RPMI8226 (cell line): ENCODE data around the gene KRTAP6-3.

Experiments used
- DNase-seq: peaks from one replicate; pipeline ENCODE4 v3.0.0-alpha.2; 2015

Gene KRTAP6-3, protein sequence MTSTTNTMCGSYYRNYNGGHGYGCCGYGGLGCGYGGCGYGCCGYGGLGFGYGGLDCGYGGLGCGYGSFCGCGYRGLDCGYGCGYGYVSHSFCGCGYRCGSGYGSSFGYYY

GRCh38 chr21:30592140-30592539 lies at the start of gene KRTAP6-3:
KRTAP6-3 (plus strand) TSS chr21:30592440; CDS start chr21:30592446, 6 bp downstream.
- DNase-seq = no peak

GRCh38 chr21:30552782-30553181 lies 39.5 kb upstream of the KRTAP6-3 start:
- DNase-seq = no peak

- no peak for DNase-seq
Observed at GRCh38 chr21:30555095-30555494, 37.1 kb upstream of the KRTAP6-3 start.

DNA sequence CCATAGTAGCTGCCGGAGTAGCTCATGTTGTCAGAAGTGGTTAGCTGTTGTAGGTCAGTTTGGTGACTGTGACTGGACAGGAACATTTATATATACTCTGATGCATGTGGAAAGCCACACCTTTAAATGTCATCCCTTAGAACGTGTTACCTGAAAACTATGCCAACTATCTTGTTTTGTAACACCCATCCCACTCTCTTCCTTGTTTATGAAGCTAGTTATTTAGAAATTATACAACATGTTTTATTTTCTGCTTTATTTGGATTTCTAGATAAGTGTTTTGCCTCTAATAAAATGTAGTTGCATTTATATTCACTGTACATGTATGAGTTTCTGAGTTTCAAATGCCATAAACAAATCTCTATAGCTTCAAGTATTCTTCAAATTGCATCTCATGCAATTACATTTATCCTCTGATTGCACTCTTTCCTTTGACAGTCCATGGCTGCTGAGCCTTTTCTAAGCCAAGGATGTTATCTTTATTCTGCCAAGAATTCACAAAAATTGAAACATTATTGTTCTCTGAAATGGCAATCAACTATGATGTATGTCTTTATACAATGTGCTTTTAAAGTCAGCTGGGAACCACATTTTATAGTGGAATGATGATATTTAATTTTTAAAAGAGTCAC lies 30.9 kb upstream of the KRTAP6-3 start, which contains the start of gene KRTAP19-7:
Gene KRTAP19-7, minus strand, starts transcription at position 51 of the 632 bp plus-strand sequence. Its CDS starts 25 bp downstream, at position 26.
- no peak for DNase-seq

- DNase-seq = no peak
Observed at GRCh38 chr21:30561957-30562356, 30.3 kb upstream of the KRTAP6-3 start.

- no peak for DNase-seq
Observed at GRCh38 chr21:30563072-30563471, 29.2 kb upstream of the KRTAP6-3 start.

DNA sequence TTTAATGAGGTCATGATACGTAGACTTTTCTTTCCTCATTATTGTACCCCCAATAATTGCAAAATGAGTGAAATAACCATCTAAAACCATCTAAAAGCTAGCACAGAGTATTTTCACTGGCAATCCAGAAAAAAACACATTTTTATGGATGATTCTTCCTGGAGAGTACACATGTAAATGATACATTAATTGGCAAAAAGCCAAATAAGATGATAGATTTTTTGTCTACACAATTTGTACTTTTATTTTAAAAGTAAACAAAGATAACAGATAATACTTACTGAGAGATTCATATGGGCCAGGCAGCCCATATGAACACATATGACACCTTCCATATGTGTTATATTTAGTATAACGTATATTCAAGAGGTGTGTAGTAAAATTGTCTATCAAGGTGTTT lies 28.6 kb upstream of the KRTAP6-3 start:
- no peak for DNase-seq

GRCh38 chr21:30567617-30568016 lies 24.6 kb upstream of the KRTAP6-3 start:
- no peak for DNase-seq

DNA sequence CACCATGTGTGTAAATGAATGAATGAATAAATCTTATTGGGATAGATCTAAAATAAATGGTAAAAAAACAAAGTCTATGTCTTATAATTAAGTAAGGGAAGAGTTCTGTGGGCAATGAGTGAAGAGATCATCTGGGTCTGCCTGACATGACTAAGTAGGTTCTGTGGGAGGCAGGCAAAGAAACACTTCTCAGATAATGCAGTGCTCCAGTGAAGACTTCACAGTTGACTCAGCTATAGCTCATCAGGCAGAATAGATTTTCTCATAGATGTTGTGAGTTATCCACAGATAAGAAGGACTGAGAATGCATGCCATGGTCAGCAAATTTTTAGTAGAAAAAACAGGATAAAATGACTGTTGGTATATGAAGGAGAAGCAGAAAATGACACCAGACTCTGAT lies 14.5 kb upstream of the KRTAP6-3 start:
- DNase-seq = no peak

GRCh38 chr21:30579346-30579745 lies 12.9 kb upstream of the KRTAP6-3 start:
- DNase-seq = no peak

DNA sequence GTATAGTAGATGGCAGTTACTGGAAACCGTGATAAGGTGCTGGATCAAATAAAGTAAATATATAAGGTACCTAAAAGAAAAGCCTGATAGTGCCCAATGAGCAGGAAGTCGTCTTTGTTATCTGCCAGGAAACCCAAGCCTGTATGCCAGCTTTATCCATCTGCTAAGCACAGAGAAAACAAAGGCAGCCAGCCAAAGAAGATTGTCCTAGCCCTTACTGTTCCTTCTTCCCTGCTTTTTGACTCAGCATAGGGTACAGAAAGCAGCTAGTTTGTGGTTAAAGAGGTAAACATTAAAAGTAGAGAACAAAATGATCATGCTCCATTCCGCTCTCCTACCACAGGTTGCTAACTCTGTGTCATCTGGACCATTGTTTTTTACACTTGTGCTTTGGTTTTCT lies 12.1 kb upstream of the KRTAP6-3 start:
- DNase-seq = no peak

- no peak for DNase-seq
Observed at GRCh38 chr21:30582870-30583269, 9.4 kb upstream of the KRTAP6-3 start.

GRCh38 chr21:30590297-30590696 lies 1.9 kb upstream of the KRTAP6-3 start, which contains the start of gene KRTAP22-2:
KRTAP22-2 (minus strand) TSS chr21:30590397.
- DNase-seq = no peak

DNA sequence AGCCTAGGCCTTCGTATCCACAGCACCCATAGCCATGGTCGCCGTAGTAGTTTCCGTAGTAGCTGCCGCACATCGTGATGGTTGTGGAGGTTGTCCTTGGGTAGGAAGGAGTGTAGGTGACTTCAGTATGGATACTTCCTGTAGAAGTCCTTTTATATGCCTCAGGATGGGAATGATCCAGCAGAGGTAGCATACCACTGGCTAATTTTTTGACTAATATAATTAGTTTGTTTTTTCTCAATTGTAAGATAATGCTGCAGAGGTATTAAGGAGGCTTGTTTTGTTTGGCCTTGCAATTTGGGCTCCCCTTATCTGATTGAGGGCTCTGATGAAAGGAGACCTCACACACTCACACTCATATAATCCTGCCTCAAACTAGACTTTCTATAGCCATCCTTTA lies 6.6 kb downstream of the KRTAP6-3 start, which contains the start of gene KRTAP6-2:
Gene KRTAP6-2, minus strand, starts transcription at position 101 of the 400 bp plus-strand sequence. Its CDS starts 28 bp downstream, at position 73.
- DNase-seq = no peak

DNA sequence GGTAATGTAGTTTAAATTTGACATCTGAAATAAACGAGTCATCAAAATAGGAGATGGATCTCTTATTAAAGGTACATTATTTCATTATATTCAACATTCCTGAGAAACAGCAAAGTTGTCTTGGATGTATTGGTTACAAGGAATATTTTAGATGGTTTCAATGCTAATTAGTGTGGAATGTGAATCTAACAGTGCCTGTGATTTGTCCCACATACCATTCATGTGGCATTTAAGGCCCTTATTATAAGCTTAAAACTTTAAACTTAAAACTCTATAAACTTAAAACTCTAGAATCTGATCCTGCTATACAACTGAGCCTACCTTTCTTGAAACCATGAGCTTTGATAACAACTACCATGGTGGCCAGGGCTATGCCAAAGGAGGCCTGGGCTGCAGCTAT lies 8.5 kb downstream of the KRTAP6-3 start, which contains the start of gene KRTAP22-1:
Gene KRTAP22-1, plus strand, starts transcription at position 301 of the 400 bp plus-strand sequence.
- no peak for DNase-seq

- DNase-seq = no peak
Observed at GRCh38 chr21:30605968-30606367, 13.7 kb downstream of the KRTAP6-3 start.

DNA sequence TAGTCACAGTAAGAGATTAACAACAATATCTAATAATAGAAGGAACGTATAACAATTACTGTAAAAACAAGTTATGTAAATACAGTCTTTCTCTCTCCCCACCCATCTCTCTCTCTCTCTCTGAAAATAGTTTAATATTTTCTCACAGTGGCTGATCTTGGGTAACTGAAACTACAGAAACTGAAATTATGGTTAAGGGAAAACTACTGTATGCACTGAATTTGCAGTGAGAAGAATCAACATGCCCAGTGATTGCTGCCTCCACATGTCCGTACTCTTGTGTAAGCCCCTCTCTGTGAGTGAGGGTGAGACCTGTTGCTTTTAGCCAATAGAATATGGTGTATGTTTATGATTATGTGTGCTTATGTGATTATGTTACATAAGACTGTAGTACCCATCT lies 19.9 kb downstream of the KRTAP6-3 start:
- no peak for DNase-seq

DNA sequence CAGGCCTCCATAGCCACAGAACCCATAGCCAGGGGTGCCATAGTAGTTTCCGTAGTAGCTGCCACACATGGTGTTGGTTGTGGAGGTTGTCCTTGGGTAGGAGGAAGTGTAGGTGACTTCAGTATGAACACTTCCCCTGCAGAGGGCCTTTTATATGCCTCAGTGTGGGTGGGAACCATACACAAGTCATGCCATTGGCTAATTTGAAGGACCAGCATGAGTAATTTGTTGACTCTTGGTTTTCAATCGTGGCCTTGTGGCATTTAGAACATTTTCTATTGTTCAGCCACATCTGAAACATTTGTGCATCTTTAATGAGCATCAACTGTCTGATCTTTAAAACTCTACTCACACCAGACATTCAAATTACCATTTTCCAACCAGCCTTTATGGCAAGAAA lies 21.6 kb downstream of the KRTAP6-3 start, which contains the start of gene KRTAP6-1:
Gene KRTAP6-1, minus strand, starts transcription at position 95 of the 400 bp plus-strand sequence. Its CDS starts 26 bp downstream, at position 69.
- DNase-seq = no peak

DNA sequence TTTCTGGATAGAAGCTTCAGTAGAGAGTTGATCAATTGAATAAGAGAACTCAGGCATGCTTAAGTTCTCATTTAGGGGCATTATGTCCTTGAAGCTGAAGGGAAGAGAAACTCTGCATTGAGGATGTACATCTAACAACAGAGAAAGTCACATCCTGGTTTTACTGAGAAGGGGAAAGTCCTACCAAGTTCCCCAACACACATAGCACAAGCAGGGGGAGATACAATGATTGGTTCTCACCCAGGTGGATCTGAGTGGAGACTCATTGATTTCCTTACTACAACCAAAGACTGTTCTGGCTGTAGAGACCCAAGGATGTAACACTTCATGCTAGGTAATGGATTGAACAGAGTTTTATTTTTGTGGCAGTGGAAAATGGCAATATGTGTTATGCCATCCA lies 23.0 kb downstream of the KRTAP6-3 start:
- DNase-seq = no peak

- DNase-seq = no peak
Observed at GRCh38 chr21:30616125-30616524, 23.9 kb downstream of the KRTAP6-3 start, which contains the start of gene KRTAP20-1. KRTAP20-1 (plus strand) TSS chr21:30616425; CDS start chr21:30616455, 30 bp downstream.

GRCh38 chr21:30620080-30620479 lies 27.8 kb downstream of the KRTAP6-3 start:
- no peak for DNase-seq

DNA sequence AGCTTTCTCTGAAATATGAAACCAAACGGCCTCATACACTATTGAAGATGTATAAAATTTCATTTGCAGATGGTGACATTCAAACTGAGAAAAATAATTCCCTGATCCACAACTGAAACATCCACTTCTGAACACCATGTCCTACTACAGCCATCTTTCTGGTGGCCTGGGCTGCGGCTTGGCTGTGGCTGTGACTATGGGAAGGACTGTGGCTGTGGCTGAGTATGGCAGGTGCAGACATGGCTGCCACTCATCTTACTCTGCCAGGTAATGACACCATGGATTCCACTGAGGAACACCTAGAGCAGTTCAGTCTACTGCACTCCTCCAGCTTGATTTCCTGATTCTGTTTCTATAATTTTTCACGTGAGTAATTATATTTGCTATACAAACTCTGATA lies 28.3 kb downstream of the KRTAP6-3 start, which contains the start of gene KRTAP20-4:
Gene KRTAP20-4, plus strand, starts transcription at position 106 of the 400 bp plus-strand sequence.
- DNase-seq = no peak

DNA sequence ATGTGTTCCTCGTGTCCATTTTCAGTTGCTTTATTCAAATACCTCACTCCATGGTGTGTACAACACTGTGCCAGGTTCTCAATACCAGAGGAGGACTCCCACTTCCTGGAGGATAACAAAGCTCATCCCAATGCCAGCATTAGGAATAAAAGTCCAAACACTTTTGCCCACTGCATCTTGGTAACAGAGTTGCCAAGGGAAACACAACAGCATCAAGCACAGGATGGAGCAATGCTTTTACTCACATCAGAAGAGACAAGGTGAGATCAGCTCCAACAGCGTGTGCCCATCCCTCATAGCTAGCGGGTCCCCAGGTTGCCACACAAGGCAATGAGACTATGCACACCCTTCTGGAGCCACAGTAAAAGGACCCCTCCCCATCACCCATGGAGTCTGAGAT lies 31.1 kb downstream of the KRTAP6-3 start:
- DNase-seq = no peak
